HEK293 (cell line): Measurements from ENCODE around the gene ATP6V0B.

Experiments used
- CTCF ChIA-PET: fragments of 350-600 bp; formaldehyde crosslinking; extraction: SDS; loops from one replicate; lab custom pipeline; 2021; ENCODE audit warnings: antibody characterized with exemption; lab: Yijun Ruan, JAX
- POLR2A ChIA-PET: fragments of 300-600 bp; formaldehyde crosslinking; extraction: SDS; loops from one replicate; lab custom pipeline; 2020; ENCODE audit warnings: antibody characterized with exemption, inconsistent platforms; lab: Yijun Ruan, JAX
- H3K27ac ChIP-seq: fragments of 200-500 bp; sonication (Bioruptor generic); 2 replicates; pipeline ENCODE4 v1.5.1; 2014; ENCODE audit warnings: low read depth, low read length, control low read depth, inconsistent platforms; ENCODE audit errors: extremely low read depth
- H3K36me3 ChIP-seq, 2 experiments: fragments of 200-500 bp in 1 of 2; sonication (Bioruptor generic) in 1 of 2; 1 replicate in 1 of 2; 2 replicates in 1 of 2; pipeline ENCODE4 v1.5.1; 2014 to 2017; ENCODE audit warnings: inconsistent platforms in 2 of 2, low read length in 2 of 2; ENCODE audit not compliant: control insufficient read depth in 2 of 2, insufficient read depth in 1 of 2
- H3K4me1 ChIP-seq: fragments of 200-500 bp; sonication (Bioruptor generic); 2 replicates; pipeline ENCODE4 v1.5.1; 2014; ENCODE audit warnings: mild to moderate bottlenecking, low read length, inconsistent platforms; ENCODE audit not compliant: control insufficient read depth, insufficient read depth
- H3K4me3 ChIP-seq: 2 replicates; pipeline ENCODE4 v1.5.1; 2011; ENCODE audit warnings: low read depth, mild to moderate bottlenecking, control low read depth, low read length, moderate library complexity
- H3K9me3 ChIP-seq: fragments of 200-500 bp; sonication (Bioruptor generic); 2 replicates; pipeline ENCODE4 v1.5.1; 2014; ENCODE audit warnings: low read depth, low read length, inconsistent platforms; ENCODE audit not compliant: control insufficient read depth, insufficient read depth
- EGR2 ChIP-seq: fragments of 450-650 bp; formaldehyde crosslinking; IDR thresholded peaks from 2 replicates; pipeline ENCODE4 v1.5.1; 2016; ENCODE audit warnings: low read depth, missing biosample characterization, missing genetic modification characterization
- OSR2 ChIP-seq: fragments of 450-650 bp; formaldehyde crosslinking; IDR thresholded peaks from 2 replicates; pipeline ENCODE4 v1.5.1; 2016; ENCODE audit warnings: missing biosample characterization, missing genetic modification characterization
- TRIM28 ChIP-seq: IDR thresholded peaks from 2 replicates; pipeline ENCODE4 v1.6.1; 2011; ENCODE audit warnings: low read length, control low read depth, borderline replicate concordance
- ZBTB7A ChIP-seq: fragments of 450-650 bp; formaldehyde crosslinking; IDR thresholded peaks from 2 replicates; pipeline ENCODE4 v1.5.1; 2016; ENCODE audit warnings: low read depth, missing biosample characterization, missing genetic modification characterization
- ZNF138 ChIP-seq: fragments of 450-650 bp; formaldehyde crosslinking; IDR thresholded peaks from 2 replicates; pipeline ENCODE4 v1.5.1; 2016; ENCODE audit warnings: missing biosample characterization, missing genetic modification characterization, borderline replicate concordance
- ZNF16 ChIP-seq: fragments of 450-650 bp; formaldehyde crosslinking; IDR thresholded peaks from 2 replicates; pipeline ENCODE4 v1.5.1; 2016; ENCODE audit warnings: low read depth, missing biosample characterization, missing genetic modification characterization
- ZNF211 ChIP-seq: fragments of 450-650 bp; formaldehyde crosslinking; IDR thresholded peaks from 2 replicates; pipeline ENCODE4 v1.5.1; 2016; ENCODE audit warnings: low read depth, missing biosample characterization, missing genetic modification characterization
- ZNF266 ChIP-seq: fragments of 450-650 bp; formaldehyde crosslinking; IDR thresholded peaks from 2 replicates; pipeline ENCODE4 v1.5.1; 2016; ENCODE audit warnings: missing biosample characterization, missing genetic modification characterization, low read depth
- ZNF366 ChIP-seq: fragments of 450-650 bp; formaldehyde crosslinking; conservative IDR thresholded peaks from 2 replicates; pipeline ENCODE4 v1.5.1; 2016; ENCODE audit warnings: missing biosample characterization, missing genetic modification characterization
- ZNF426 ChIP-seq: fragments of 450-650 bp; formaldehyde crosslinking; IDR thresholded peaks from 2 replicates; pipeline ENCODE4 v1.5.1; 2017; ENCODE audit warnings: missing biosample characterization, missing genetic modification characterization, mild to moderate bottlenecking, inconsistent platforms, moderate library complexity
- ZNF560 ChIP-seq: fragments of 450-650 bp; formaldehyde crosslinking; IDR thresholded peaks from 2 replicates; pipeline ENCODE4 v1.5.1; 2017; ENCODE audit warnings: missing biosample characterization, missing genetic modification characterization, borderline replicate concordance
- ZNF670 ChIP-seq: fragments of 450-650 bp; formaldehyde crosslinking; IDR thresholded peaks from 2 replicates; pipeline ENCODE4 v1.5.1; 2016; ENCODE audit warnings: missing biosample characterization, missing genetic modification characterization, low read depth
- ZNF768 ChIP-seq: fragments of 450-650 bp; formaldehyde crosslinking; IDR thresholded peaks from 2 replicates; pipeline ENCODE4 v1.5.1; 2018; ENCODE audit warnings: missing biosample characterization, mild to moderate bottlenecking, missing genetic modification characterization
- TF ChIP-seq, protein P1 (sequence below): fragments of 450-650 bp; formaldehyde crosslinking; IDR thresholded peaks from 2 replicates; pipeline ENCODE4 v1.5.1; 2016; ENCODE audit warnings: missing biosample characterization, missing genetic modification characterization
- TF ChIP-seq, protein P2 (sequence below): fragments of 450-650 bp; formaldehyde crosslinking; IDR thresholded peaks from 2 replicates; pipeline ENCODE4; 2016; ENCODE audit warnings: missing biosample characterization, missing genetic modification characterization
- TF ChIP-seq, protein P3 (sequence below): fragments of 450-650 bp; formaldehyde crosslinking; IDR thresholded peaks from 2 replicates; pipeline ENCODE4 v1.5.1; 2016; ENCODE audit warnings: missing biosample characterization, missing genetic modification characterization
- TF ChIP-seq, protein P4 (sequence below): fragments of 450-650 bp; formaldehyde crosslinking; IDR thresholded peaks from 2 replicates; pipeline ENCODE4 v1.5.1; 2017; ENCODE audit warnings: missing biosample characterization, missing genetic modification characterization
- TF ChIP-seq, protein P5 (sequence below): fragments of 450-650 bp; IDR thresholded peaks from 2 replicates; pipeline ENCODE4 v1.5.1; 2018; ENCODE audit warnings: missing biosample characterization, missing genetic modification characterization

ATP6V0B gene

DNA sequence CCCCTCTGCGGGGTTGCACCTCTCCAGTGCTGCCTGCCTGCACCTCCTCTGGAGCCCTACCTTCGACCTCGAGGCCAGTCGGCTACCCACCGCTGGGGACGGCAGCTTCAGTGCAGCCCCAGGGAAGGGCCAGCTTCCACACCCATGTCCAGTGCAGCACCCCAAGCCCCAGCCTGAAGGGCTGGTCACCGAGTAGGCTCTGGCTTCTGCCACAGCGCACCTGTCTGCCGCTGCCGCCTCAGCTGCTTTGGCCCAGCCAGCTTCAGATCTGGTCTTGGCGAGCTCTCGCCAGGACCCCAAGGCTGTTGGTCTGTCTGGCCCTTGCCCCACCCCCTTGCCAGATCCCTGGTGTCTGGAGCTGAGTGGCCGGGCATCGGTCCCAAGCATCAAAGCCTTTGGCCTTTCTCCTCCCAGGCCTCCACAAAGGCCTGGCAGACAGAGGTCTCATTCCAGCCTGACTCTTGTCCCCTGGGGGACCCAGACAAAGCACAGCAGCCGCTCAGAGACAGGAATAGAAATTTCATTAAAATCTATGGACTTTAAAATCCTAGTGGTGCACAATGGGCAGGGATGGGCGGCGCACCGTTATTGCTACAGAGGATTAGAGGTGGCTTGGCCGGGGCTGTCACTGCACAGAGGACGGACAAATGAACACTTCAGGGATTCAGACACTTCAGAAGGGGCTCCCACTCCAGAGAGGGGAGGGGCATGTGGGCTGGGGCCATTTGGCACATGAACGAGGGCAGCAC is 21.4 kb downstream of the ATP6V0B start (continued):
- TF ChIP-seq, protein P1, sequence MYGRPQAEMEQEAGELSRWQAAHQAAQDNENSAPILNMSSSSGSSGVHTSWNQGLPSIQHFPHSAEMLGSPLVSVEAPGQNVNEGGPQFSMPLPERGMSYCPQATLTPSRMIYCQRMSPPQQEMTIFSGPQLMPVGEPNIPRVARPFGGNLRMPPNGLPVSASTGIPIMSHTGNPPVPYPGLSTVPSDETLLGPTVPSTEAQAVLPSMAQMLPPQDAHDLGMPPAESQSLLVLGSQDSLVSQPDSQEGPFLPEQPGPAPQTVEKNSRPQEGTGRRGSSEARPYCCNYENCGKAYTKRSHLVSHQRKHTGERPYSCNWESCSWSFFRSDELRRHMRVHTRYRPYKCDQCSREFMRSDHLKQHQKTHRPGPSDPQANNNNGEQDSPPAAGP (tag by site-specific recombination) = no peak
- TF ChIP-seq ZNF426 (tag by site-specific recombination) (no peak), ZNF560 (no peak)
- TF ChIP-seq, protein P2, sequence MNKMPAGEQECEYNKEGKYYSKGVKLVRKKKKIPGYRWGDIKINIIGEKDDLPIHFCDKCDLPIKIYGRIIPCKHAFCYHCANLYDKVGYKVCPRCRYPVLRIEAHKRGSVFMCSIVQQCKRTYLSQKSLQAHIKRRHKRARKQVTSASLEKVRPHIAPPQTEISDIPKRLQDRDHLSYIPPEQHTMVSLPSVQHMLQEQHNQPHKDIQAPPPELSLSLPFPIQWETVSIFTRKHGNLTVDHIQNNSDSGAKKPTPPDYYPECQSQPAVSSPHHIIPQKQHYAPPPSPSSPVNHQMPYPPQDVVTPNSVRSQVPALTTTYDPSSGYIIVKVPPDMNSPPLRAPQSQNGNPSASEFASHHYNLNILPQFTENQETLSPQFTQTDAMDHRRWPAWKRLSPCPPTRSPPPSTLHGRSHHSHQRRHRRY (tag by site-specific recombination) = no peak

DNA sequence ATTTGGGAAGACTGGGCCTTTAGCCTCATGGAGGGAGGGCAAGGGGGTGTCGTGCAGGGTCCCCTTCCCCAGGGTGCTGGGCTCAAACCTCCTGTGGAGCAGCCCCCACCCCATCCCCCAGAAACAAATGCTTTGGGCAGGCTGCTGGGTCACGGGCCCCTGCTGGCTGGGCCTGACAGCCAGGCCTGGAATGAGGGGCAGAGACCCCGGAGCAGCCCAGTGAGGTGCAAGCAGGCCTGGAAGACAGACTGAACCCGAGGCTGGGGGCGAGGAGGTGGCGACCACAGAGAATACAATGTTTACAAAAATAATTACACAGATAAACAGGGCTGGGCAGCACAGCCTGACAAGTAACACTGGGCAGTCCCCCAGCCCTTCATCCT is 22.0 kb downstream of the ATP6V0B start:
- Histone ChIP-seq H3K4me1 (no peaks in the 10 kb centered on the region), H3K27ac (no peak overlapping the region), H3K9me3 (no peaks in the 10 kb centered on the region), H3K4me3 (no peak overlapping the region), H3K36me3 (no peaks in the 10 kb centered on the region)
- CTCF ChIA-PET = interaction anchor here (6.5 kb wide), 1 partner anchor 51 kb away, joined by 53 read pairs; no protein-coding TSS in a partner anchor
- TF ChIP-seq, protein P3, sequence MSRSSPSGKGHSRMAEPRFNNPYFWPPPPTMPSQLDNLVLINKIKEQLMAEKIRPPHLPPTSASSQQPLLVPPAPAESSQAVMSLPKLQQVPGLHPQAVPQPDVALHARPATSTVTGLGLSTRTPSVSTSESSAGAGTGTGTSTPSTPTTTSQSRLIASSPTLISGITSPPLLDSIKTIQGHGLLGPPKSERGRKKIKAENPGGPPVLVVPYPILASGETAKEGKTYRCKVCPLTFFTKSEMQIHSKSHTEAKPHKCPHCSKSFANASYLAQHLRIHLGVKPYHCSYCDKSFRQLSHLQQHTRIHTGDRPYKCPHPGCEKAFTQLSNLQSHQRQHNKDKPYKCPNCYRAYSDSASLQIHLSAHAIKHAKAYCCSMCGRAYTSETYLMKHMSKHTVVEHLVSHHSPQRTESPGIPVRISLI (tag by site-specific recombination) = no peak
- TF ChIP-seq ZNF670 (tag by site-specific recombination) (no peak), ZNF16 (no peak), ZNF266 (tag by site-specific recombination) (no peak), OSR2 (tag by site-specific recombination) (no peak)
- TF ChIP-seq, protein P4, sequence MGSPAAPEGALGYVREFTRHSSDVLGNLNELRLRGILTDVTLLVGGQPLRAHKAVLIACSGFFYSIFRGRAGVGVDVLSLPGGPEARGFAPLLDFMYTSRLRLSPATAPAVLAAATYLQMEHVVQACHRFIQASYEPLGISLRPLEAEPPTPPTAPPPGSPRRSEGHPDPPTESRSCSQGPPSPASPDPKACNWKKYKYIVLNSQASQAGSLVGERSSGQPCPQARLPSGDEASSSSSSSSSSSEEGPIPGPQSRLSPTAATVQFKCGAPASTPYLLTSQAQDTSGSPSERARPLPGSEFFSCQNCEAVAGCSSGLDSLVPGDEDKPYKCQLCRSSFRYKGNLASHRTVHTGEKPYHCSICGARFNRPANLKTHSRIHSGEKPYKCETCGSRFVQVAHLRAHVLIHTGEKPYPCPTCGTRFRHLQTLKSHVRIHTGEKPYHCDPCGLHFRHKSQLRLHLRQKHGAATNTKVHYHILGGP (tag by site-specific recombination) = no peak
- POLR2A ChIA-PET = no interaction called here

DNA sequence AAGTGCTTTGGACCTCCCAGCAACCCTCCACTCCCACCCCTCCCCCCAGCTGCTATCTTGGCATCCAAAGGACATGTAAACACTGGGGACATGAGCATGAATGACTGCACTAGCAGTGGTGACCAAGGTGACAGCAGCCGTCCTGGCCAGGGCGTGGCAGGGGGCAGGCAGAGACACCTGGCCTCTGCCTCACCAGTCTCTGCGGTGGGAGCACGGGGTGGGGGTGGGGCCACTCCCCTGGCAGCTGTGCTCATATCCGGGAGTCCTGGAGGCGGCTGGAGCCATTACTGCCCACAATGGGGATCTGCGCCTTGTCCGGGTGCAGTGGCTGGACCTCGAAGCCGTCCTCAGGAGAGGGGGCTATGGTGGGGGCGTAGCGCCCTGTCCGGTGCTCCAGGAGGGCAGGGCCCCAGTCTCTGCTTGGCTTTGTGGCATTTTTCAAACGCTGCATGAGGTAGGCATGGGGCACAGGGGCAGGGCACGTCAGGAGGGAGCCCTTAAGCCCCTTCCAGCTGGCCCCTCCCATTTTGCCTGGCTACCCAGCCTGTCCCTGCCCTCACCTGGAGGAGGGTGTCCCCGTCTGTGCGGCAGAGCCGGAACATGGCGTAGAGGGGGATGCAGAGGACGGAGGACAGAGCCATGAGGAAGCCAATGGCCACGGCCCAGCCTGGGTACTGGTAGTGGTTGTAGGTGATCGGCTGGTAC is 22.7 kb downstream of the ATP6V0B start:
- POLR2A ChIA-PET = no interaction called here
- TF ChIP-seq EGR2 (tag by site-specific recombination) (0 out of 2 replicates have a peak, but pooled peaks have one; percentile 25), TRIM28 (no peak)
- TF ChIP-seq, all 188 proteins: peak for 1
- H3K27ac ChIP-seq = no peak overlapping the region
- H3K36me3 ChIP-seq = no peaks in the 10 kb centered on the region
- H3K9me3 ChIP-seq = no peaks in the 10 kb centered on the region
- CTCF ChIA-PET = interaction anchor here (6.5 kb wide), 1 partner anchor 50 kb away, joined by 53 read pairs; no protein-coding TSS in a partner anchor
- no peak overlapping the region for H3K4me3 ChIP-seq
- H3K4me1 ChIP-seq = no peaks in the 10 kb centered on the region

DNA sequence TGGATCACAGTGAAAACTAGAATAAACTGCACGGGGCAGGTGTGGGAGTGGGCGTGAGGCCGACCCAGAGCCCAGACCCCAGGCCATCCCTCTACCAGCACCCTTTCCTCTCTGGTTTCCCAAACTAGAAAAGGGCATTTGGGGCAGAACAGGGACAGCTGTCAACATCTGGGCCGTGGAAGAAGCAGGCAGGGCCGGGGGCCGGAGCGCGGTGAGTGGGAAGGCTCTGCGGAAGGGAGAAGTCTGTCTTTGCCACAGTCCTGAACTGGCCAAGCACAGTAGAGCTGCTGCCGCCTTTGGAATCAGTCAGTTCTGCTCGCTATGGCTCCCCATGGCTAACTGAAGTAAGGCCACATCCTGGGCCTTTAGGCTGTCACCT is 23.2 kb downstream of the ATP6V0B start:
- no peak for TF ChIP-seq EGR2 (tag by site-specific recombination)
- TF ChIP-seq ZNF768 = no peak
- no peak for TF ChIP-seq ZBTB7A
- no peak for TF ChIP-seq ZNF138 (tag by site-specific recombination)
- TF ChIP-seq, protein P5, sequence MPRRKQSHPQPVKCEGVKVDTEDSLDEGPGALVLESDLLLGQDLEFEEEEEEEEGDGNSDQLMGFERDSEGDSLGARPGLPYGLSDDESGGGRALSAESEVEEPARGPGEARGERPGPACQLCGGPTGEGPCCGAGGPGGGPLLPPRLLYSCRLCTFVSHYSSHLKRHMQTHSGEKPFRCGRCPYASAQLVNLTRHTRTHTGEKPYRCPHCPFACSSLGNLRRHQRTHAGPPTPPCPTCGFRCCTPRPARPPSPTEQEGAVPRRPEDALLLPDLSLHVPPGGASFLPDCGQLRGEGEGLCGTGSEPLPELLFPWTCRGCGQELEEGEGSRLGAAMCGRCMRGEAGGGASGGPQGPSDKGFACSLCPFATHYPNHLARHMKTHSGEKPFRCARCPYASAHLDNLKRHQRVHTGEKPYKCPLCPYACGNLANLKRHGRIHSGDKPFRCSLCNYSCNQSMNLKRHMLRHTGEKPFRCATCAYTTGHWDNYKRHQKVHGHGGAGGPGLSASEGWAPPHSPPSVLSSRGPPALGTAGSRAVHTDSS = no peak
- no peak for TF ChIP-seq ZNF366
- no peak for TF ChIP-seq ZNF211 (tag by site-specific recombination)
- Histone ChIP-seq H3K4me3 (no peak overlapping the region), H3K36me3 (no peaks in the 10 kb centered on the region), H3K9me3 (no peaks in the 10 kb centered on the region), H3K27ac (no peak overlapping the region), H3K4me1 (no peaks in the 10 kb centered on the region)
- ChIA-PET CTCF (interaction anchor here (1.4 to 6.5 kb wide), 2 partner anchors 50 to 234 kb away, joined by 5 to 53 read pairs; no protein-coding TSS in a partner anchor), POLR2A (no interaction called here)
